Fibroblast of pulmonary artery (primary cell): ENCODE measurements around the gene NQO2.
"Not testable (repeated sequence)": the region's sequence is repeated elsewhere in the genome, so short reads cannot be mapped to it uniquely, and the experiment has no call there.

Experiments
- DNase-seq: peaks from one replicate; pipeline ENCODE4 v3.0.0-alpha.2; 2010; ENCODE audit warnings: low read depth
- H3K4me3 ChIP-seq: replicated peaks from 2 replicates; pipeline ENCODE4 v1.5.1; 2011; ENCODE audit warnings: low read depth, mild to moderate bottlenecking, control low read depth, low read length, moderate library complexity
- CTCF ChIP-seq: IDR thresholded peaks from 2 replicates; pipeline ENCODE4 v1.5.1; 2011; ENCODE audit warnings: mild to moderate bottlenecking, control low read depth, low read length, inconsistent platforms; ENCODE audit errors: missing control alignments

Gene NQO2

GRCh38 chr6:3041606-3042005, 41.9 kb downstream of the NQO2 start:
- no peak for DNase-seq
- H3K4me3 ChIP-seq, result no peak overlapping the region
- no peak for TF ChIP-seq CTCF

- H3K4me3 ChIP-seq, result no peak overlapping the region
- DNase-seq, result no peak
- TF ChIP-seq CTCF, result no peak
Observed at GRCh38 chr6:3045369-3045768, 45.7 kb downstream of the NQO2 start.

- DNase-seq, result no peak
- no peak for TF ChIP-seq CTCF
Observed at GRCh38 chr6:3045777-3046176, 46.1 kb downstream of the NQO2 start.

GRCh38 chr6:3046295-3046694, 46.6 kb downstream of the NQO2 start:
- DNase-seq, result no peak
- no peak for TF ChIP-seq CTCF
- H3K4me3 ChIP-seq, result no peak overlapping the region

More at GRCh38 chr6:3045777-3046176, 46.1 kb downstream of the NQO2 start:
- no peak overlapping the region for H3K4me3 ChIP-seq

GRCh38 chr6:3048009-3048408, 48.3 kb downstream of the NQO2 start:
- not testable (repeated sequence) for H3K4me3 ChIP-seq, DNase-seq

- DNase-seq, result no peak
- TF ChIP-seq CTCF, result no peak
Observed at GRCh38 chr6:3052481-3053230, 53.0 kb downstream of the NQO2 start.

GRCh38 chr6:3053231-3053508, 53.5 kb downstream of the NQO2 start:
- DNase-seq, result no peak
- TF ChIP-seq CTCF, result no peak
- peak overlapping the region; percentile 49 for H3K4me3 ChIP-seq

More at GRCh38 chr6:3052481-3053230, 53.0 kb downstream of the NQO2 start:
- no peak overlapping the region for H3K4me3 ChIP-seq

GRCh38 chr6:3054229-3055157, 54.8 kb downstream of the NQO2 start:
- DNase-seq, result peak; percentile 27

GRCh38 chr6:3055158-3055499, 55.4 kb downstream of the NQO2 start:
- H3K4me3 ChIP-seq, DNase-seq: not testable (repeated sequence)

More at GRCh38 chr6:3054229-3055157, 54.8 kb downstream of the NQO2 start:
- H3K4me3 ChIP-seq, result peak overlapping the region; percentile 47
